ENCODE results near the gene AGAP1. TPM values are rescaled to one million over a fixed set of nuclear protein-coding genes. Genes with fewer than 3 reads are reported as not detected.
"Not testable (repeated sequence)": the region's sequence is repeated elsewhere in the genome, so short reads cannot be mapped to it uniquely, and the experiment has no call there.

Gene AGAP1
- total RNA-seq, 2 donors from 2014 or later: 22.5 to 23.9 TPM

- no peak for ATAC-seq
- DNase-seq: no peak
- intact Hi-C loops (cut with DNase I): no loop called here
Measured at GRCh38 chr2:236090027-236090382, 596.2 kb downstream of the AGAP1 start.

DNA sequence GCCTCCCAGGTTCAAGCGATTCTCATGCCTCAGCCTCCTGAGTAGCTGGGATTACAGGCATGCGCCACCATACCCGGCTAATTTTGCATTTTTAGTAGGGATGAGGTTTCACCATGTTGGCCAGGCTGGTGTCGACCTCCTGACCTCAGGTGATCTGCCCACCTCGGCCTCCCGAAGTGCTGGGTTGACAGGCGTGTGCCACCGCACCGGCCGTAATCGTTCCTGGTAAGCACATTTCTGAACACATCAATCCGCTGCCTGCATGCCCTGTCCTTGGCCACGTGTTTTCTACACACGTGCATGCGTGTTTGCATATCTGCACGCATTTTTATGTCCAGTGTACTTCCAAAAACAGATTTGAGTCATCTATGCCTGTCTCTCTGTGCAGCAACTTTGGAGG lies 597.0 kb downstream of the AGAP1 start:
- ATAC-seq; DNase-seq; intact Hi-C loops (cut with DNase I): not testable (repeated sequence)

GRCh38 chr2:236092714-236093113 lies 598.9 kb downstream of the AGAP1 start:
- DNase-seq: no peak
- no peak for ATAC-seq
- intact Hi-C loops (cut with DNase I): no loop called here

GRCh38 chr2:236093134-236093533 lies 599.3 kb downstream of the AGAP1 start:
- DNase-seq (no peak), ATAC-seq (no peak)
- intact Hi-C loops (cut with DNase I): no loop called here

GRCh38 chr2:236095504-236095903 lies 601.7 kb downstream of the AGAP1 start:
- intact Hi-C loops (cut with DNase I): no loop called here
- ATAC-seq (no peak), DNase-seq (no peak)

- ATAC-seq (no peak), DNase-seq (no peak)
- intact Hi-C loops (cut with DNase I): no loop called here
Measured at GRCh38 chr2:236101311-236101950, 607.6 kb downstream of the AGAP1 start.

DNA sequence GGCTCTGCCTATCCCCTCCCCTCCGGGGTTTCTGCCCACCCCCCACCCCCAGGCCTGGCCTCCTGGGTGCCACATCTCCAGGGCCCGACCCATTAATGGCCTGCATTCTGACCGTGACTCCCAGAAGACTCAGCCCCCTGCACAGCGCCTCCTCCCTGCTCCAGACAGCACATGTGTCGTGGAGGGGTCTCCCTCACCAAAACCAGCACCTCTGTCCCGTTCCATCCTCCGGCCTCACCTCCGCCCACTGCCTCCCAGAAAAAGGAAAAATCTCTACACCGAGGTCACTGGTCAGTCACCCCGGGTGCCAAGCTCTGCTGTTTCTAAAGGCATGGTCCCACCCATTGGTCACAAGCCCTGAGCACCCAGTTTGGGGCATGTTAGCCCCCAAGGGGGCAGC lies 609.1 kb downstream of the AGAP1 start:
- no peak for ATAC-seq
- DNase-seq: no peak
- intact Hi-C loops (cut with DNase I): no loop called here

GRCh38 chr2:236103981-236104380 lies 610.1 kb downstream of the AGAP1 start:
- no peak for ATAC-seq
- intact Hi-C loops (cut with DNase I): no loop called here
- DNase-seq: no peak

- intact Hi-C loops (cut with DNase I): no loop called here
- DNase-seq: no peak
- ATAC-seq: no peak
Measured at GRCh38 chr2:236105955-236106607, 612.2 kb downstream of the AGAP1 start.

DNA sequence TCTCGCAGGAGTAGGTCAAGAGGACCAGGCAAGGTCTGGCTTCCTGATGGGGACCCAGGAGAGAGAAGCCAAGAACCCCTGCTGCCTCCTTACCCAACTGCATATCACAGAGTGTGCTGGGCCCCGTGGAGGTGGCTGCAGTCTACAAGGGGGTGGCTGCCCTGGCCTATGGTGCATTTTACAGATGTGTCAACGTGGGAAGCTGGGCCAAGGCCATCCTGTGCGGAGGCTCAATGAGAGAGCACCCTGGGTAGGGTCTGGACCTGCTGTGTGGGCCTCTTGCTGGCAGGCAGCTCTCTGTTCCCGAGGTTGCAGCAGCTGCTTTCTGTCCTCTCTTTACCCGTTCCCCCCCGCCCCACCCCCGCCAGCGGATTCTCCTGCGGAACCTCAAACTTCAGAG lies 612.9 kb downstream of the AGAP1 start:
- ATAC-seq (no peak), DNase-seq (no peak)
- intact Hi-C loops (cut with DNase I): no loop called here

DNA sequence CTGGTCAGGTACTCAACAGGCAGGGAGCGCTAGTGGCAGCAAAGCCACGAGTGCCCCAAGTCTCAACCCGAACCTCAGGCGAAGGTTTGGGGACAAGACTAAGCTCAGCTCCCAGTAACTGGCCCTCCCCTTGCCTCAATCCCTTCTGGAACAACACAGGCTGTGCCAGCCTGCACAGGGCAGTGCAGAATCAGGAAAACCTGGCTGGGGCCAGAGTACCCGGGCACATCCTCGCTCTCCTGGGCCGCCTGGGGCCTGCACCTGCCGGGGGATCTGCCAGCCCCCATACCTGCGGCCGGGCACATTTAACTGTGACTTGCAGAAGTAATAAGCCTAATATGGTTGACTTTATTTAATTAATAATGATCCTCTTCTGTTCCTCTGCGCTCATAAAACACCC lies 613.7 kb downstream of the AGAP1 start:
- intact Hi-C loops (cut with DNase I): no loop called here
- ATAC-seq (no peak), DNase-seq (no peak)

DNA sequence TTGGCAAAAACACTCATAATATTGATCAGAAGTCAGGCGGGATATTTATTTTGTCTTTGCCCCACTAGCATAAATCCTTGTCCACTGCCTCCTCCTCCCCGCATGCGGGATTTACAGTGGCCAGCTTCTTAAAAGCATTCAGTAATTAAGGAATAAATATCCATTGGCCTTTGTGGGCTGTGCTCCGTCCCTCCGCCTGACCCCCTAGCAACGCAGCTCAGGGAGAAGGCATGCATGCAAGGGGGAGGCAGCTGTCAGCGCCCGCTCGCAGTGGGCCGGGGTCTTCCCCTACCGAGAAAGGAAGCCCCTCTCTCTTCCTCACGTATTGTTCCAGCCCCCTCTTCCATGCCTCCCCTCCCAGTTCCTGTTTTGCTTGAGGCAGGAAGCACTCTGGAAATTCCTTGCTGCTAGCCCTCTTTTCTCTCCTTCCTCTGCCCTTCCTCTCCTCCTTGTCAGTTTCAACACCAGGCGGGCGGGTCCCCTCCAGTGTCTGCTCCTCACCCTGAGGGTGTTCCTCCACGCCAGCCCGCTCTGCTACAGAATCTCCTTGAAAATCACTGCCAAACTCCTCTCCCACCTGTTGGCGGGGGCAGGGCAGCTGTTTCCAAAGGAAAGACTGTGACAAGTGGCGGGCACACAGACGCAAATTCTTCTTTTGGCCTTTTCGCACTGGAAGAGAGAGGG lies 614.2 kb downstream of the AGAP1 start:
- no peak for ATAC-seq
- no peak for DNase-seq
- intact Hi-C loops (cut with DNase I): no loop called here

DNA sequence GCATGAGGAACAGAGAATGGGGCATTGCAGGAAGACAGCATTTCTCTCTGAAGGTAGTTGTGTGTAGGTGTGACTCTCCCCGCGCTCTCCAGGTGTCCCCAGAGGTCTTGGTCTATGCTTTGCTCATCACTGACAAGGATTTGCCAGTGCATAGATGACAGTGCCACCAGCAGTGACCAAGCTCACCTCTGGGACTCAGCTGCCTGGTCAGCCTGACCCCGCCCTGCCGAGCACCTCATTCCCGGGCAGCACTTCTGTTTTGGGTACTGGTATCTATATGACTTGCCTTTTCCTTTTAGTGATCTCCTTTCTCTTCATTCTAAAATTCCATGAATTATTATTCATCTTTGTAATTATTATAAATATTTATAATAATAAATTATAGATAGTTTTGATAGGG lies 615.2 kb downstream of the AGAP1 start:
- DNase-seq (no peak), ATAC-seq (no peak)
- intact Hi-C loops (cut with DNase I): no loop called here

- no peak for ATAC-seq
Measured at GRCh38 chr2:236109473-236109872, 615.6 kb downstream of the AGAP1 start.

DNA sequence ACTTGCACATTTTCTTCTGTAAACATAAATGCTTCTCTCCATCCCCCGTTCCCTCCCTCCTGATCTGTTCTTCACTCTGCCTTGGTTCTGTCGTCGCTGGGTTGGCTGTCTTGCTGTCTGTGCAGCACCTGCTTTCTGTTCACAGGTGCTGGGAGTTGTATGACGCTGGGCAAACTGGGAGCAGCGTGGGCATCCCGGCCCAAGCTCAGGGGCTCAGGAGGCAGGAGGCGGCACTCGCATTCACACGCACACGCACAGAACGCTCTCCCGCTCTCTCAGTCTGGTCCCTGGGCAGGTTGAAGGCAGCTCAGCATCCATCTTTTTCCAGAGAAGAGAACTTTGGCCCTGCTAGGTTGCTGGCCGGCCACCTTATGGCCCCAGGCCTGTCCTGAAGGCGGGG lies 618.6 kb downstream of the AGAP1 start:
- ATAC-seq (no peak), DNase-seq (no peak)
- intact Hi-C loops (cut with DNase I): no loop called here

More at GRCh38 chr2:236109473-236109872, 615.6 kb downstream of the AGAP1 start:
- intact Hi-C loops (cut with DNase I): no loop called here
- DNase-seq: no peak

- DNase-seq (no peak), ATAC-seq (no peak)
- intact Hi-C loops (cut with DNase I): no loop called here
Measured at GRCh38 chr2:236113425-236113824, 619.6 kb downstream of the AGAP1 start.

- intact Hi-C loops (cut with DNase I): no loop called here
- no peak for DNase-seq
Measured at GRCh38 chr2:236113948-236114347, 620.1 kb downstream of the AGAP1 start.

GRCh38 chr2:236114959-236115358 lies 621.1 kb downstream of the AGAP1 start:
- no peak for ATAC-seq
- DNase-seq: no peak
- intact Hi-C loops (cut with DNase I): no loop called here

More at GRCh38 chr2:236113948-236114347, 620.1 kb downstream of the AGAP1 start:
- ATAC-seq: no peak

- intact Hi-C loops (cut with DNase I): no loop called here
- ATAC-seq (no peak), DNase-seq (no peak)
Measured at GRCh38 chr2:236117401-236117800, 623.6 kb downstream of the AGAP1 start.

DNA sequence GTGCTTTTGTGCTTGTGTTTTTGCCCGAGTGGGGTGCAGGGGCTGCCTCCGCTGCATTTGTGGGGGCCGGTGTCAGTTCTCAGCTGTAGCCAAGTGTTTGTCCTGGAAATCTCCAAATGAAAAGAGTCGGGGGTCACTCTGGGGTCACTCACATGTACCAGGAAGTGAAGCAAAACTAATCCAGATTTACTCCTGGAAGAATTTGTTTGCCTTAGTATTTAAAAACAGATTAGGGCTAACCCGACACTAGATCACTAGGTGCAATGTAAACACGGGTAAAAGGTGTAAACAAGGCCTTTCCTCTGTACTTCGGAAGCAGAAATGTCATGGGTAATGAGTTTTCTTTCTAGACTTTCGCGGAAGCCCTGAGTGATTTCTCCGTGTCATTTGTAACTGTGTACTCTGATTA lies 624.0 kb downstream of the AGAP1 start:
- intact Hi-C loops (cut with DNase I): no loop called here
- no peak for DNase-seq
- ATAC-seq: no peak

DNA sequence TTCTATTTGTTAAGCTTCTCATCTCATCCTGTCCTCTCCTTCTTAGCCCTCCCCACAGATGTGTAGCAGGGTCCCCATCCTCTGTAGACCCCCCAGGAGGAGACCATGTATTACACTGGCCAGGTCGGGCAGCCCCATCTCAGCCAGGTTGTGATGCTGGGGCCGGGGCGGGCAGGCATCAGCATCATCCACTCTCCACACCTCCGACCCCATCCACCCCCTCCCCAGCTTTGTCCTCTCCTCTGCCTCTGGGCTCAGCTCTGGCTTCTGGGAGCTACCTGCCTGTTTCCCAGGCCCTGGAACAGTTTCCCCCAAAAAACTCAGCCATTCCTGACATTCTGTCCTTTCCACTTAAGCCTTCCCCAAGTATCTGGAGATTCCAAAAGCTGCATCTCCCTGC lies 625.2 kb downstream of the AGAP1 start:
- DNase-seq (no peak), ATAC-seq (no peak)

More for the DNA sequence above, 625.2 kb downstream of the AGAP1 start:
- intact Hi-C loops (cut with DNase I): no loop called here
